Smooth muscle cell (in vitro differentiated cells): ENCODE data around the gene COL9A3. TPM values are rescaled to one million over a fixed set of nuclear protein-coding genes. Genes with fewer than 3 reads are reported as not detected.

Source experiments
- DNase-seq: peaks from one replicate; lab custom pipeline; 2025; ENCODE audit not compliant: unreplicated experiment; lab: John Stamatoyannopoulos, UW
- H2AFZ ChIP-seq: fragments of 200-600 bp; sonication (generic); 2 replicates; pipeline ENCODE4 v1.6.0; 2016; ENCODE audit warnings: antibody characterized with exemption, low read depth, mild to moderate bottlenecking
- H3F3A ChIP-seq: fragments of 200-600 bp; sonication (generic); 2 replicates; pipeline ENCODE4 v1.6.0; 2017; ENCODE audit warnings: antibody characterized with exemption, low read depth
- H3K27ac ChIP-seq: fragments of 200-600 bp; sonication (generic); 2 replicates; pipeline ENCODE4 v1.5.1; 2016; ENCODE audit warnings: low read depth, mild to moderate bottlenecking
- H3K27me3 ChIP-seq: fragments of 200-600 bp; sonication (generic); 2 replicates; pipeline ENCODE4 v1.6.1; 2016; ENCODE audit warnings: low read depth, mild to moderate bottlenecking
- H3K36me3 ChIP-seq: fragments of 200-600 bp; sonication (generic); 2 replicates; pipeline ENCODE4 v1.5.1; 2016; ENCODE audit warnings: low read depth
- H3K4me1 ChIP-seq: fragments of 200-600 bp; sonication (generic); 2 replicates; pipeline ENCODE4 v1.5.1; 2016; ENCODE audit warnings: low read depth
- H3K4me2 ChIP-seq: fragments of 200-600 bp; sonication (generic); 2 replicates; pipeline ENCODE4 v1.6.0; 2016; ENCODE audit warnings: mild to moderate bottlenecking
- H3K4me3 ChIP-seq: fragments of 200-600 bp; sonication (generic); 2 replicates; pipeline ENCODE4 v1.5.1; 2016; ENCODE audit warnings: mild to moderate bottlenecking
- H3K79me2 ChIP-seq: fragments of 200-600 bp; sonication (generic); 2 replicates; pipeline ENCODE4 v1.6.0; 2016; ENCODE audit warnings: low read depth, mild to moderate bottlenecking
- H3K9ac ChIP-seq: fragments of 200-600 bp; sonication (generic); 2 replicates; pipeline ENCODE4 v1.6.0; 2016; ENCODE audit warnings: low read depth
- H3K9me3 ChIP-seq: fragments of 200-600 bp; sonication (generic); replicated peaks from 2 replicates; pipeline ENCODE4 v1.5.1; 2016; ENCODE audit warnings: low read depth
- H4K20me1 ChIP-seq: fragments of 200-600 bp; sonication (generic); 2 replicates; pipeline ENCODE4 v1.6.0; 2016; ENCODE audit warnings: low read depth
- CTCF ChIP-seq: fragments of 200-600 bp; sonication (generic); IDR thresholded peaks from 2 replicates; pipeline ENCODE4 v1.5.1; 2017; ENCODE audit warnings: borderline replicate concordance, mild to moderate bottlenecking, antibody characterized with exemption; ENCODE audit not compliant: insufficient read depth, poor library complexity, severe bottlenecking
- WGBS: methylation state at CpG from one replicate; pipeline ENCODE4 v1.1.7; 2016; ENCODE audit warnings: low lambda C conversion rate; 5-methylcytosine and 5-hydroxymethylcytosine counted together
- polyA plus RNA-seq: library from polyadenylated mRNA; unstranded; fragments of >200 nt; fragmentation: Nextera tagmentation; extraction: Ambion mirVana; gene quantifications from 2 replicates; pipeline ENCODE4 v1.2.1, GENCODE V29; 2016
- total RNA-seq: library from RNA; depleted of rRNA; stranded (reverse); fragments of >200 nt; gene quantifications from 2 replicates; pipeline ENCODE4 v1.2.3, GENCODE V29; 2014

Gene COL9A3
- total and polyA plus RNA-seq, 2 experiments from 2014 or later: 23.0 to 77.4 TPM

- H3K79me2 ChIP-seq: no peaks in the 10 kb centered on the region
- DNase-seq: no peak
- H3K9me3 ChIP-seq: no peaks in the 10 kb centered on the region
- no peak overlapping the region for H3K27ac ChIP-seq
- H3K36me3 ChIP-seq: no peaks in the 10 kb centered on the region
- no peaks in the 10 kb centered on the region for H3F3A ChIP-seq
- H3K27me3 ChIP-seq: no peaks in the 10 kb centered on the region
- no peak overlapping the region for H3K9ac ChIP-seq
- H3K4me2 ChIP-seq: no peak overlapping the region
- H3K4me1 ChIP-seq: no peaks in the 10 kb centered on the region
- no peaks in the 10 kb centered on the region for H4K20me1 ChIP-seq
- WGBS: 97% methylated on average over 8 of the region's 8 CpGs
- no peak overlapping the region for H2AFZ ChIP-seq
- no peak for TF ChIP-seq CTCF
- no peak overlapping the region for H3K4me3 ChIP-seq
Measured at GRCh38 chr20:62777528-62777830, 39.4 kb upstream of the COL9A3 start.

- Histone ChIP-seq H3K4me2 (no peak overlapping the region), H2AFZ (no peak overlapping the region), H3K4me1 (no peaks in the 10 kb centered on the region), H3K4me3 (no peak overlapping the region), H3K9ac (no peak overlapping the region), H4K20me1 (no peaks in the 10 kb centered on the region), H3K9me3 (no peaks in the 10 kb centered on the region), H3K27me3 (no peaks in the 10 kb centered on the region), H3F3A (no peaks in the 10 kb centered on the region), H3K27ac (no peak overlapping the region), H3K36me3 (no peaks in the 10 kb centered on the region), H3K79me2 (no peaks in the 10 kb centered on the region)
- 95% methylated on average over 9 of the region's 9 CpGs for WGBS
- DNase-seq: no peak
- no peak for TF ChIP-seq CTCF
Measured at GRCh38 chr20:62778058-62778457, 38.8 kb upstream of the COL9A3 start.

GRCh38 chr20:62778601-62779416 is 38.0 kb upstream of the COL9A3 start:
- Histone ChIP-seq H3K79me2 (no peaks in the 10 kb centered on the region), H3K4me1 (no peaks in the 10 kb centered on the region), H3K9ac (no peak overlapping the region), H3F3A (no peaks in the 10 kb centered on the region), H3K27ac (no peak overlapping the region), H3K4me2 (no peak overlapping the region), H3K27me3 (no peaks in the 10 kb centered on the region), H3K9me3 (no peaks in the 10 kb centered on the region), H3K36me3 (no peaks in the 10 kb centered on the region), H3K4me3 (no peak overlapping the region), H4K20me1 (no peaks in the 10 kb centered on the region), H2AFZ (no peak overlapping the region)
- no peak for DNase-seq
- WGBS: 85% methylated on average over 23 of the region's 24 CpGs
- TF ChIP-seq CTCF: no peak

- no peak overlapping the region for H3K4me2 ChIP-seq
- TF ChIP-seq CTCF: no peak
- no peak overlapping the region for H3K4me3 ChIP-seq
- H3K36me3 ChIP-seq: no peaks in the 10 kb centered on the region
- no peaks in the 10 kb centered on the region for H3K79me2 ChIP-seq
- no peak overlapping the region for H3K9ac ChIP-seq
- H3K27ac ChIP-seq: no peak overlapping the region
- WGBS: 96% methylated on average over 7 of the region's 7 CpGs
- no peaks in the 10 kb centered on the region for H4K20me1 ChIP-seq
- no peaks in the 10 kb centered on the region for H3F3A ChIP-seq
- no peaks in the 10 kb centered on the region for H3K9me3 ChIP-seq
- no peaks in the 10 kb centered on the region for H3K27me3 ChIP-seq
- no peaks in the 10 kb centered on the region for H3K4me1 ChIP-seq
- no peak for DNase-seq
- no peak overlapping the region for H2AFZ ChIP-seq
Measured at GRCh38 chr20:62779417-62779685, 37.5 kb upstream of the COL9A3 start.
